Measurements from ENCODE around the gene PTPRG.

PTPRG gene

GRCh38 chr3:62255758-62256157 lies 694.4 kb downstream of the PTPRG start:
- no peak for DNase-seq

GRCh38 chr3:62259924-62260323 lies 698.6 kb downstream of the PTPRG start:
- no peak for DNase-seq

GRCh38 chr3:62260655-62261054 lies 699.3 kb downstream of the PTPRG start:
- DNase-seq, result no peak

- DNase-seq, result no peak
Measured at GRCh38 chr3:62261121-62261520, 699.8 kb downstream of the PTPRG start.

GRCh38 chr3:62261736-62262135 lies 700.4 kb downstream of the PTPRG start:
- no peak for DNase-seq

- DNase-seq, result no peak
Measured at GRCh38 chr3:62265528-62265927, 704.2 kb downstream of the PTPRG start.

- DNase-seq, result no peak
Measured at GRCh38 chr3:62266668-62267283, 705.4 kb downstream of the PTPRG start.

- DNase-seq, result no peak
Measured at GRCh38 chr3:62276658-62277180, 715.3 kb downstream of the PTPRG start.

- no peak for DNase-seq
Measured at GRCh38 chr3:62277450-62277849, 716.1 kb downstream of the PTPRG start.

- no peak for DNase-seq
Measured at GRCh38 chr3:62277986-62278385, 716.6 kb downstream of the PTPRG start.

GRCh38 chr3:62281726-62282125 lies 720.4 kb downstream of the PTPRG start:
- no peak for DNase-seq

GRCh38 chr3:62284442-62284841 lies 723.1 kb downstream of the PTPRG start:
- no peak for DNase-seq

- DNase-seq, result no peak
Measured at GRCh38 chr3:62287392-62287927, 726.1 kb downstream of the PTPRG start.

GRCh38 chr3:62289922-62290321 lies 728.6 kb downstream of the PTPRG start:
- no peak for DNase-seq

GRCh38 chr3:62293051-62293780 lies 731.8 kb downstream of the PTPRG start:
- DNase-seq, result no peak

- DNase-seq, result no peak
Measured at GRCh38 chr3:62295571-62295970, 734.2 kb downstream of the PTPRG start.

- DNase-seq, result no peak
Measured at GRCh38 chr3:62300617-62301016, 739.2 kb downstream of the PTPRG start.

- no peak for DNase-seq
Measured at GRCh38 chr3:62312201-62312600, 750.8 kb downstream of the PTPRG start.

GRCh38 chr3:62316525-62316924 lies 755.2 kb downstream of the PTPRG start:
- no peak for DNase-seq

- no peak for DNase-seq
Measured at GRCh38 chr3:62318365-62318751, 757.0 kb downstream of the PTPRG start.

- DNase-seq, result no peak
Measured at GRCh38 chr3:62318752-62319569, 757.6 kb downstream of the PTPRG start.

- no peak for DNase-seq
Measured at GRCh38 chr3:62319570-62320243, 758.3 kb downstream of the PTPRG start.

- DNase-seq, result no peak
Measured at GRCh38 chr3:62323241-62323640, 761.9 kb downstream of the PTPRG start.
